Tibial artery (tissue), 4 donors: ENCODE results near the gene CRX.
"Not testable (repeated sequence)": the region's sequence is repeated elsewhere in the genome, so short reads cannot be mapped to it uniquely, and the experiment has no call there.

ENCODE experiments used
- DNase-seq, 2 donors: peaks; one replicate each; pipeline ENCODE4 v3.0.0-alpha.2; 2019
- H3K27ac ChIP-seq, 2 donors: fragments of 200-600 bp; sonication (generic) in 1 of 2; 1 replicate in 1 of 2; 2 replicates in 1 of 2; pipeline ENCODE4 v1.5.1; 2018 to 2019; ENCODE audit warnings: mild to moderate bottlenecking in 1 of 2
- H3K27me3 ChIP-seq, 2 donors: fragments of 200-600 bp; sonication (generic) in 1 of 2; one replicate each; pipeline versions ENCODE4 v1.5.1 to v1.6.0; 2016 to 2019
- H3K36me3 ChIP-seq, 3 donors: fragments of 200-600 bp; sonication (generic) in 2 of 3; one replicate each; pipeline ENCODE4 v1.5.1; 2016 to 2019; ENCODE audit warnings: mild to moderate bottlenecking in 2 of 3
- H3K4me1 ChIP-seq, 4 donors: fragments of 200-600 bp; sonication (generic) in 2 of 4; 1 replicate in 3 of 4; 2 replicates in 1 of 4; pipeline ENCODE4 v1.5.1; 2016 to 2019
- H3K4me3 ChIP-seq, 2 donors: fragments of 200-600 bp; sonication (generic) in 1 of 2; 1 replicate in 1 of 2; 2 replicates in 1 of 2; pipeline ENCODE4 v1.5.1; 2018 to 2019; ENCODE audit warnings: mild to moderate bottlenecking in 2 of 2
- H3K9me3 ChIP-seq, 3 donors: fragments of 200-600 bp; sonication (generic) in 1 of 3; one replicate each; pipeline ENCODE4 v1.5.1; 2016 to 2019
- CTCF ChIP-seq, 2 experiments: fragments of 200-600 bp in 1 of 2; fragments of 450-650 bp in 1 of 2; IDR thresholded peaks; one replicate each; pipeline ENCODE4 v1.5.1; 2017 to 2019; ENCODE audit warnings: antibody characterized with exemption in 2 of 2, mild to moderate bottlenecking in 1 of 2, moderate library complexity in 1 of 2
- intact Hi-C: fragments of 100-400 bp; cut with DNase I; formaldehyde crosslinking; loops from one replicate; pipeline ENCODE4 v1.15.0; 2023; ENCODE audit warnings: low total_unique reads

CRX gene

GRCh38 chr19:47860602-47861297 lies 39.0 kb downstream of the CRX start:
- no peak for DNase-seq
- H3K36me3 ChIP-seq: no peaks in the 10 kb centered on the region
- H3K4me3 ChIP-seq: no peak overlapping the region
- H3K4me1 ChIP-seq: no peaks in the 10 kb centered on the region
- peaks cover 0 to 29% of the 10 kb centered on the region in 2 donors for H3K27me3 ChIP-seq
- no peak for TF ChIP-seq CTCF (IDR thresholded peaks at IDR 0.05)
- intact Hi-C loops: loop anchor here (5.0 kb wide), 1 partner anchor 93 kb away; no protein-coding TSS in a partner anchor
- H3K9me3 ChIP-seq: no peaks in the 10 kb centered on the region
- H3K27ac ChIP-seq: no peak overlapping the region

- Histone ChIP-seq H3K27me3 (peaks cover 0 to 29% of the 10 kb centered on the region in 2 donors), H3K27ac (no peak overlapping the region), H3K4me3 (no peak overlapping the region), H3K36me3 (no peaks in the 10 kb centered on the region), H3K4me1 (no peaks in the 10 kb centered on the region), H3K9me3 (no peaks in the 10 kb centered on the region)
- no peak for DNase-seq
- no peak for TF ChIP-seq CTCF (IDR thresholded peaks at IDR 0.05)
- intact Hi-C loops: loop anchor here (5.0 kb wide), 1 partner anchor 94 kb away; no protein-coding TSS in a partner anchor
Measured at GRCh38 chr19:47861630-47862029, 39.9 kb downstream of the CRX start.

- TF ChIP-seq CTCF (IDR thresholded peaks at IDR 0.05): peak; percentile 75 to 89
- DNase-seq: peak; percentile 77 to 87
- no peaks in the 10 kb centered on the region for H3K9me3 ChIP-seq
- no peaks in the 10 kb centered on the region for H3K4me1 ChIP-seq
- H3K4me3 ChIP-seq: no peak overlapping the region
- peaks cover 0 to 20% of the 10 kb centered on the region in 2 donors for H3K27me3 ChIP-seq
- intact Hi-C loops: loop anchor here (5.0 kb wide), 1 partner anchor 96 kb away; no protein-coding TSS in a partner anchor
- no peak overlapping the region for H3K27ac ChIP-seq
- H3K36me3 ChIP-seq: no peaks in the 10 kb centered on the region
Measured at GRCh38 chr19:47863514-47863936, 41.8 kb downstream of the CRX start.

- Histone ChIP-seq H3K36me3 (no peaks in the 10 kb centered on the region), H3K4me3 (no peak overlapping the region), H3K27ac (no peak overlapping the region), H3K9me3 (no peaks in the 10 kb centered on the region), H3K27me3 (peaks cover 0 to 13% of the 10 kb centered on the region in 2 donors), H3K4me1 (no peaks in the 10 kb centered on the region)
- no peak for DNase-seq
- TF ChIP-seq CTCF (IDR thresholded peaks at IDR 0.05): no peak
- intact Hi-C loops: no loop called here
Measured at GRCh38 chr19:47865166-47865565, 43.4 kb downstream of the CRX start.

- H3K4me1 ChIP-seq: no peaks in the 10 kb centered on the region
- H3K4me3 ChIP-seq: no peak overlapping the region
- no peaks in the 10 kb centered on the region for H3K36me3 ChIP-seq
- H3K27me3 ChIP-seq: peaks cover 0 to 47% of the 10 kb centered on the region in 2 donors
- no peak overlapping the region for H3K27ac ChIP-seq
- intact Hi-C loops: no loop called here
- TF ChIP-seq CTCF (IDR thresholded peaks at IDR 0.05): no peak
- no peak for DNase-seq
- no peaks in the 10 kb centered on the region for H3K9me3 ChIP-seq
Measured at GRCh38 chr19:47878906-47879305, 57.2 kb downstream of the CRX start.

- H3K9me3 ChIP-seq, intact Hi-C loops, H3K4me1 ChIP-seq, H3K4me3 ChIP-seq, DNase-seq, H3K36me3 ChIP-seq, H3K27ac ChIP-seq: not testable (repeated sequence)
- H3K27me3 ChIP-seq: peaks cover 0 to 42% of the 10 kb centered on the region in 2 donors
Measured at GRCh38 chr19:47879385-47879784, 57.6 kb downstream of the CRX start.
